Body of pancreas (tissue), 4 donors: Measurements from ENCODE around the gene QRICH1.

ENCODE experiments used
- CTCF ChIP-seq, 7 experiments: fragments of 450-650 bp in 4 of 7; fragments of 200-600 bp in 3 of 7; sonication (generic) in 3 of 7; IDR thresholded peaks; one replicate each; pipeline ENCODE4 v1.5.1; 2016 to 2019; ENCODE audit warnings: antibody characterized with exemption in 7 of 7
- POLR2A ChIP-seq, 3 donors: fragments of 450-650 bp; IDR thresholded peaks; one replicate each; pipeline ENCODE4 v1.6.1; 2016; ENCODE audit warnings: antibody characterized with exemption in 3 of 3, mild to moderate bottlenecking in 2 of 3

GRCh38 chr3:49124991-49125670 lies 31.3 kb upstream of the QRICH1 start:
- TF ChIP-seq CTCF (IDR thresholded peaks at IDR 0.05) (no peak), POLR2A (IDR thresholded peaks at IDR 0.05) (no peak)
